GM21529 (cell line): ENCODE measurements around the gene HAGHL.
A peak's percentile ranks its signal among the peaks of the same experiment; 100 is the strongest.
"Not testable (repeated sequence)": the region's sequence is repeated elsewhere in the genome, so short reads cannot be mapped to it uniquely, and the experiment has no call there.

Experiments used
- ATAC-seq: cut with Tn5 transposase; IDR thresholded peaks from one replicate; pipeline ENCODE4 v1.9.1; 2021; ENCODE audit not compliant: unreplicated experiment

Gene HAGHL

DNA sequence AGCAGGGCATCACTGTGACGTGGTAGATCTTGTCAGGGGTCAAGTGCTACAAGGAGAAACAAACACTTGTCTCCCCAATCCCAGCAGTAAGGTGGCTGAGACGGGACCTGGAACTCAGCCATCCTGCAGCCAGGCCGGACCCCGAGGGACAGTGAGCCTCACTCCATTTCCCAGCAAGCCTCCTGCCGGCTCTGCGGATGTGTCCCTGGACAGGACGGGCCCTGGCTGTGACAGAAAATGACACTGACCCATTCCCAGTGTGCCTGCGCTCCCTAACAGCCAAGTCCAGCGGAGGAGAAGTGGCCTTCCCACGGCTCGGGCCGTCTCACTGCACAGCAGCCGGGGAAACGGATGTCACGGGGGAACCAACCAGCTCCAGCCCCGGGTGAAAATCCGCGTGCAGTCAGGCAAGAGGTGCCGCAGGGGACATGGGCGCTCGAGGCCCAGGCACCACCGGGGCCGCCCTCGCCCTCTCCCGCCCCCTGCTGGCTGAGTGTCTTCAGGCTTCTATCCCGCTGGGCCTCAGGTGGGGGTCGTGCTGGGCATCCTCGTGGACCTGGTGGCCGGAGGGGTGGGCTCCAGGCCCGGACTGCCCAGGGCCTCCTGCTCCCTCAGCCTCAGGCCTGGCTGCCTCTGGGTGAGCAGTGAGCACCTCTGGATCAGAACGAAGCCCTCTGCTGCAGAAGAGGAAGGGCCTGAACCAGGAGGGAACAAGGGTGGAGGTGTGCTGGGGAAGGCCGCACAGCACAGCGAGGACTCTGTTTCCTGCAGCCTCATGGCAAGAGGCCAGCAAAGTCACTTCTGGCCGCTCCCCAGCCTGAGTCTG is 6.7 kb downstream of the HAGHL start:
- no peak for ATAC-seq

GRCh38 chr16:734208-734980 is 7.5 kb downstream of the HAGHL start:
- no peak for ATAC-seq

- ATAC-seq, result no peak
These were observed 8.3 kb downstream of the HAGHL start for GRCh38 chr16:734981-735881.

DNA sequence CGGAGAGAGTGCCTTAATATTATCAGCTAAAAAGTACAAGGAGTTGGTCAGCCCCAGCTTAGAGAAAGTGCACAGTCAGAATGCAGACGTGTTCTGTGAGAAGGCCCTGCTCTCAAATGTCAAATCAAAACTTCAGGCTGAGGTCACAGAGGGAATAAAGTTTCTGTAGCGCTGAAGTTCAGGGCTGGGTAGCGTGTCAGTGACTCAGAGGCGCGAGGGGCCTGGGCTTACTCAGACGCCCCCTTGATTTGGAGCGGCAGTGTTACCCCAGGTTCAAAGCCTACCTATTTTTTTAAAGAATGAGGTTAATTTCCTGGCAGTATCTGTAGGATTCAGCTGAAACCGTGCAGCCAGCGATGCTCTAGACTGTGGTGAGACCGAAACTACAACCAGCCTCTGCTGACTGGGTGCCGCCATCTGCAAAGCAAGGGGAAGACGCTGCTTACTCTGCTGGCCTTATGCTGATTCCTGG is 9.1 kb downstream of the HAGHL start:
- ATAC-seq, result peak; percentile 34

DNA sequence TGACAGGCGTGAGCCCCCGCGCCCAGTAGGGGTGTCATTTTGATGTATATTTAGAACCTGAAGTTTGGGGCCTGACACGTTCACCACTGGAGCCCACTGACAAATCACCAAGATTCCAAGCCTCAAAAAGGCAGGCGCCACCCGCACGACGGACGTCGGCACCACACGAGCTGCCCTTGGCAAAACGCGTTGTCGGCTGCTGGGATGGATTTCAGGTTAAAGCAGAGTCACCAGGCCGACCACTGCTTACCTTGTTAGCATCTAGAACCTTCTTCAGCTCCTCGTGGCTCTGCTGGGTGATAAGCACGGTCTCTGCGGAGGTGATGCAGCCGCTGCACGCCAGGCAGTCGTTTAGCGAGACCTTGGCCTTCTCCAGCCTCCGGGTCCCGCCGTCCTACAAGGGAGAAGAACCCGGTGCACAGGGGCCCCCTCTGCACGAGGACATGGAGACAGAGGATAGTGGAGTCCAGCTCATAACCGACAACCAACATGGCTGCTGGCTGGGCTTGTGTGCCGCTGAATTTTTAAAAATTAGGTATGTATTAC is 10.1 kb downstream of the HAGHL start:
- ATAC-seq, result no peak

DNA sequence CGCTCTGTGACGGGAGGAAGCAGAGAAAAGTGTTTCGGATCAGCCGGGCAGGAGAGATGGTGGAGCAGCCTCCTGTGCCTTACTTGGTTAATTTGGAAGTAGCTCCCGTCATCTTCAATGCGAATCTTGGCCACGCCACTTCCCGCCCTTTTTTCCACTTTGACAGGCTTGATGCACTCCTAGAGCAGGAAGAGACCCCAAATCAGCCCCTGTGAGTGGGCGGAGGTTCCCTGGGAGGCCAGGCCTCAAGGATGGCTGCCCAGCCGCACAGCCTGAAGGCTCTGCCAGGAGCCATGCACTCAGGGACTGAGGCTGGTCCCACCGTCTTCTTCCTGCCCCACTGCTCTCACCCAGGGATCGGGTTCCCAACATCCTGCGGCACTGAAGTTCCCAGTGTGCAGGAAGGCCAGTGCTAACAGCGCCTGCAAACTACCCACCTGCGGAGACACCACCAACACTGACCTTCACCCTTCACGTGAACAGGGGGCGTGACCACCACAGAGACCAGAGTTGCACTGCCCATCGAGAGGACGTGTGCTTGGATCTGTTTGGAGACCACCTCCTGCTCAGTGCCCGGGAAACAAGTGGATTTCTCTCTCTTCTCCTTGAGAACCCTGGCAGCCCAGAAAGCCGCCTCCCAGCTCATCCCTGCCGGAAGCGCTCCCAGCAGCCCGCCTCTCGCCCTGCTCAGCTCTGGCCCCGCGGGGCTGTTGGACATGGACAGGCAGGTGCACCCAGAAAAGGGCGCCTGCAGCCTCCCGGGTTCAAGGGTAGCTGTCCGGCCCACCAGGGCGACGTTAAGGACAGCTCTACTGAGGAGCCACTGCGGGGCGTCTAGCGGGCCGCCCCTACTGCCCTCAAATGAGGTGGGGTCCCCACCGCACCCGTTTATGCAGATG is 12.9 kb downstream of the HAGHL start:
- ATAC-seq, result no peak

- peak; percentile 5 for ATAC-seq
These were observed 13.5 kb downstream of the HAGHL start for GRCh38 chr16:740459-740763.

GRCh38 chr16:740764-741505 is 14.0 kb downstream of the HAGHL start, which contains the start of gene CIAO3:
TSS of gene CIAO3 (minus strand) at chr16:740997. CDS start at chr16:740985, 12 bp downstream.
- ATAC-seq, result peak; percentile 64

GRCh38 chr16:741986-742629 is 15.2 kb downstream of the HAGHL start:
- ATAC-seq, result no peak

GRCh38 chr16:742894-743293 is 16.0 kb downstream of the HAGHL start:
- not testable (repeated sequence) for ATAC-seq

- no peak for ATAC-seq
These were observed 17.0 kb downstream of the HAGHL start for GRCh38 chr16:743794-744500.

DNA sequence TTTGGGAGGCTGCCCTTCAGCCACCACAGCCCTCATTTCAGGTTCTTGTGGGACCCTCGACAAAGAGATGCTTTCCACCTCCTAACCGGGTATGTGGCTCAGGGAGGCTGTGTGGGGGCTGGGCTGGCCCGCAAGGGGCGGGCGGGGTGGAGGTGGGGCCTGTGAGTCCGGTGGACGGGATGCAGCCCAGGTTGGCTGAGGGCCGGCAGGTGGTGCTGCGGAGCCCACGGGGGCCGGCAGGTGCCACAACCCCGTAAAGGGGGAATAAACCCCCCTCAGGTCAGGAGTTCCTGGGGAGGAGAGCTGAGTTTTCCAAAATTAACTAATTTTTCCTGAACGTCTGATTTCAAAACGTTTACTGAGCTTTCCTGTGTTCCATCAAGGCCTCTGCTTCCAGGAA is 18.8 kb downstream of the HAGHL start:
- no peak for ATAC-seq

- no peak for ATAC-seq
These were observed 19.7 kb downstream of the HAGHL start for GRCh38 chr16:746637-747036.

GRCh38 chr16:747978-748746 is 21.3 kb downstream of the HAGHL start:
- ATAC-seq, result no peak

DNA sequence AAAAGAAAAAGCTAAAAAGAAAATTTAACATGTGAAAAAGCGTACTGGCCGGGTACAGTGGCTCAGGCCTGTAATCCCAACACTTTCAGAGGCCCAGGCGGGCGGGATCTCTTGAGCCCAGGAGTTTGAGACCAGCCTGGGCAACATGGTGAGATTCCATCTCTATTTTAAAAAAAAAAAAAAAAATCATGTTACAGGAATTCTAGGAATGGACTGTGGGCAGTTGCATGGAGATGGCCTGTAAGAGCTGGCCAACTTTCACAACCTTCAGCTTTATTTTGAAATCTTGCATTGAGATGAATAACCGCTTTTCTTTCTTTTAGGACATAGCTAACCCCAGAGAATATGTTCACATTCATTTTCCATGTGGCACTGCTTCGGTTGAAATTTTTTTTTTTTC is 22.1 kb downstream of the HAGHL start:
- no peak for ATAC-seq

GRCh38 chr16:750485-750884 is 23.6 kb downstream of the HAGHL start:
- no peak for ATAC-seq
